HL-60/S4 treated with phorbol 12-myristate 13-acetate at 8.2 ng/mL for 4 days and 3 days (cell line): ENCODE data around the gene HTT-AS.

Experiments used
- in situ Hi-C: fragments of 300-500 bp; cut with MboI; formaldehyde crosslinking; loops from 2 replicates; pipeline ENCODE4 v1.15.0; 2022; ENCODE audit warnings: low sequenced_read_pairs

The HTT-AS gene

GRCh38 chr4:3091464-3091863 lies 17.1 kb upstream of the HTT-AS start:
- in situ Hi-C loops, result no loop called here

- in situ Hi-C loops, result no loop called here
Observed at GRCh38 chr4:3087115-3087797, 12.9 kb upstream of the HTT-AS start.

- in situ Hi-C loops, result no loop called here
Observed at GRCh38 chr4:3085948-3086670, 11.8 kb upstream of the HTT-AS start.

GRCh38 chr4:3083732-3084131 lies 9.4 kb upstream of the HTT-AS start:
- in situ Hi-C loops, result no loop called here

GRCh38 chr4:3082925-3083515 lies 8.7 kb upstream of the HTT-AS start:
- in situ Hi-C loops, result no loop called here

- in situ Hi-C loops, result no loop called here
Observed at GRCh38 chr4:3079694-3080123, 5.4 kb upstream of the HTT-AS start.

GRCh38 chr4:3077796-3078195 lies 3.5 kb upstream of the HTT-AS start:
- in situ Hi-C loops, result no loop called here

GRCh38 chr4:3075652-3075981 lies 1.3 kb upstream of the HTT-AS start:
- in situ Hi-C loops, result no loop called here

GRCh38 chr4:3074846-3075651 lies 711 bp upstream of the HTT-AS start:
- in situ Hi-C loops, result no loop called here

GRCh38 chr4:3073158-3074077 lies 920 bp downstream of the HTT-AS start:
- in situ Hi-C loops, result no loop called here

GRCh38 chr4:3071811-3072210 lies 2.5 kb downstream of the HTT-AS start:
- in situ Hi-C loops, result no loop called here

GRCh38 chr4:3070709-3071500 lies 3.4 kb downstream of the HTT-AS start:
- in situ Hi-C loops, result no loop called here

GRCh38 chr4:3069661-3070199 lies 4.6 kb downstream of the HTT-AS start:
- in situ Hi-C loops, result no loop called here

- in situ Hi-C loops, result no loop called here
Observed at GRCh38 chr4:3067473-3068001, 6.8 kb downstream of the HTT-AS start.

GRCh38 chr4:3066836-3067400 lies 7.4 kb downstream of the HTT-AS start:
- in situ Hi-C loops, result no loop called here

GRCh38 chr4:3065551-3065950 lies 8.8 kb downstream of the HTT-AS start:
- in situ Hi-C loops, result no loop called here

GRCh38 chr4:3062471-3062870 lies 11.9 kb downstream of the HTT-AS start:
- in situ Hi-C loops, result no loop called here

- in situ Hi-C loops, result no loop called here
Observed at GRCh38 chr4:3060946-3061345, 13.4 kb downstream of the HTT-AS start.

GRCh38 chr4:3059943-3060342 lies 14.4 kb downstream of the HTT-AS start:
- in situ Hi-C loops, result no loop called here
